GM21528 (cell line): ENCODE measurements around the gene CCDC57.

ENCODE experiments used
- ATAC-seq: cut with Tn5 transposase; IDR thresholded peaks from one replicate; pipeline ENCODE4 v1.9.1; 2021; ENCODE audit warnings: mild to moderate bottlenecking, moderate library complexity; ENCODE audit not compliant: unreplicated experiment, low FRiP score

Gene CCDC57

GRCh38 chr17:82076018-82076784 is 136.4 kb downstream of the CCDC57 start:
- ATAC-seq = no peak

GRCh38 chr17:82073446-82073845 is 139.2 kb downstream of the CCDC57 start:
- no peak for ATAC-seq

- ATAC-seq = no peak
Observed at GRCh38 chr17:82072827-82073226, 139.8 kb downstream of the CCDC57 start.

GRCh38 chr17:82070611-82071010 is 142.0 kb downstream of the CCDC57 start:
- no peak for ATAC-seq

- ATAC-seq = no peak
Observed at GRCh38 chr17:82065638-82066303, 146.9 kb downstream of the CCDC57 start, which contains the start of gene DUS1L. TSS of gene DUS1L (minus strand) at chr17:82065804. CDS start at chr17:82065059, 745 bp downstream.

- ATAC-seq = no peak
Observed at GRCh38 chr17:82065193-82065637, 147.4 kb downstream of the CCDC57 start.

GRCh38 chr17:82064433-82065192 is 148.0 kb downstream of the CCDC57 start:
- ATAC-seq = no peak

GRCh38 chr17:82063424-82064415 is 148.9 kb downstream of the CCDC57 start:
- ATAC-seq = no peak

GRCh38 chr17:82062984-82063368 is 149.7 kb downstream of the CCDC57 start:
- ATAC-seq = no peak

- no peak for ATAC-seq
Observed at GRCh38 chr17:82062076-82062983, 150.3 kb downstream of the CCDC57 start.

GRCh38 chr17:82061047-82061925 is 151.4 kb downstream of the CCDC57 start:
- no peak for ATAC-seq

- ATAC-seq = no peak
Observed at GRCh38 chr17:82060614-82061013, 152.0 kb downstream of the CCDC57 start.

- ATAC-seq = no peak
Observed at GRCh38 chr17:82060001-82060380, 152.7 kb downstream of the CCDC57 start.

- no peak for ATAC-seq
Observed at GRCh38 chr17:82059272-82060000, 153.2 kb downstream of the CCDC57 start.

- ATAC-seq = no peak
Observed at GRCh38 chr17:82058855-82059249, 153.8 kb downstream of the CCDC57 start.

- no peak for ATAC-seq
Observed at GRCh38 chr17:82058230-82058854, 154.3 kb downstream of the CCDC57 start.
